Astrocyte (in vitro differentiated cells and primary cell): ENCODE results near the gene JMJD4. TPM values are rescaled to one million over a fixed set of nuclear protein-coding genes. Genes with fewer than 3 reads are reported as not detected.

Experiments
- DNase-seq: peaks from one replicate; pipeline ENCODE4 v3.0.0-alpha.2; 2010; ENCODE audit warnings: low read depth
- FAIRE-seq: peaks from 2 replicates; lab custom pipeline; 2011; peaks lifted over from hg19 to GRCh38; lab: Jason Lieb, UNC
- H2AFZ ChIP-seq: 2 replicates; pipeline ENCODE4 v1.6.0; 2012; ENCODE audit warnings: low read depth, low read length, inconsistent platforms
- H3K27ac ChIP-seq: 2 replicates; pipeline ENCODE4 v1.5.1; 2011; ENCODE audit warnings: low read depth, low read length, inconsistent platforms
- H3K27me3 ChIP-seq: 2 replicates; pipeline ENCODE4 v1.6.0; 2011; ENCODE audit warnings: low read length, inconsistent platforms; ENCODE audit not compliant: insufficient read depth
- H3K36me3 ChIP-seq: 2 replicates; pipeline ENCODE4 v1.5.1; 2011; ENCODE audit warnings: low read length, inconsistent platforms; ENCODE audit not compliant: insufficient read depth
- H3K4me1 ChIP-seq: 2 replicates; pipeline ENCODE4 v1.5.1; 2011; ENCODE audit warnings: low read length, inconsistent platforms; ENCODE audit not compliant: insufficient read depth
- H3K4me2 ChIP-seq: 2 replicates; pipeline ENCODE4 v1.6.0; 2012; ENCODE audit warnings: low read length, inconsistent platforms
- H3K4me3 ChIP-seq: 2 replicates; pipeline ENCODE4 v1.5.1; 2011; ENCODE audit warnings: low read depth, mild to moderate bottlenecking, low read length, inconsistent platforms; ENCODE audit not compliant: insufficient read depth
- H3K79me2 ChIP-seq: 2 replicates; pipeline ENCODE4 v1.6.0; 2012; ENCODE audit warnings: mild to moderate bottlenecking, low read length, inconsistent platforms; ENCODE audit not compliant: insufficient read depth
- H3K9ac ChIP-seq: 2 replicates; pipeline ENCODE4 v1.6.0; 2012; ENCODE audit warnings: mild to moderate bottlenecking, low read length, inconsistent platforms
- H3K9me3 ChIP-seq: 2 replicates; pipeline ENCODE4 v1.5.1; 2012; ENCODE audit warnings: low read depth, mild to moderate bottlenecking, low read length, inconsistent platforms; ENCODE audit not compliant: insufficient read depth
- H4K20me1 ChIP-seq: 2 replicates; pipeline ENCODE4 v1.6.0; 2012; ENCODE audit warnings: low read length, inconsistent platforms; ENCODE audit not compliant: insufficient read depth
- H3K27ac Mint-ChIP-seq: one replicate; pipeline ENCODE4 v1.8.0; 2021; ENCODE audit warnings: mild to moderate bottlenecking, mixed read lengths; ENCODE audit not compliant: unreplicated experiment
- H3K27me3 Mint-ChIP-seq: one replicate; pipeline ENCODE4 v1.8.0; 2021; ENCODE audit warnings: low read depth, mixed read lengths; ENCODE audit not compliant: unreplicated experiment
- H3K36me3 Mint-ChIP-seq: one replicate; pipeline ENCODE4 v1.8.0; 2021; ENCODE audit warnings: low read depth, mixed read lengths; ENCODE audit not compliant: unreplicated experiment
- H3K4me1 Mint-ChIP-seq: one replicate; pipeline ENCODE4 v1.8.0; 2021; ENCODE audit warnings: low read depth, mixed read lengths; ENCODE audit not compliant: unreplicated experiment
- H3K4me3 Mint-ChIP-seq: one replicate; pipeline ENCODE4 v1.8.0; 2021; ENCODE audit warnings: mild to moderate bottlenecking, moderate library complexity, mixed read lengths; ENCODE audit not compliant: unreplicated experiment
- H3K9me3 Mint-ChIP-seq: one replicate; pipeline ENCODE4 v1.8.0; 2021; ENCODE audit warnings: mild to moderate bottlenecking, mixed read lengths; ENCODE audit not compliant: unreplicated experiment
- EZH2 ChIP-seq: IDR thresholded peaks from 2 replicates; pipeline ENCODE4 v1.6.1; 2012; ENCODE audit warnings: mild to moderate bottlenecking, low read length, inconsistent platforms; ENCODE audit not compliant: insufficient read depth
- total RNA-seq: library from RNA; stranded (reverse); gene quantifications from 2 replicates; pipeline ENCODE4 v1.2.1, GENCODE V29; 2021
- TF ChIP-seq, protein P1 (sequence below): IDR thresholded peaks from 2 replicates; pipeline ENCODE4 v1.5.1; 2011; ENCODE audit warnings: low read depth, mild to moderate bottlenecking, inconsistent platforms, low read length, moderate library complexity; ENCODE audit not compliant: insufficient read depth

The JMJD4 gene
- total RNA-seq, 1 donor from 2014 or later, result 17.5 TPM

- no peaks in the 10 kb centered on the region for H3K79me2 ChIP-seq
- H3K4me1 Mint-ChIP-seq, result peaks cover 24% of the 10 kb centered on the region
These were observed 40.7 kb upstream of the JMJD4 start for GRCh38 chr1:227775841-227776240.

GRCh38 chr1:227774821-227775661 is 39.9 kb upstream of the JMJD4 start:
- H3K27ac ChIP-seq, result peak overlapping the region; percentile 89

More at GRCh38 chr1:227775841-227776240, 40.7 kb upstream of the JMJD4 start:
- H3K27me3 Mint-ChIP-seq, result no peaks in the 10 kb centered on the region
- H3K4me1 ChIP-seq, result peaks cover 55% of the 10 kb centered on the region
- peaks cover 5% of the 10 kb centered on the region for H3K36me3 ChIP-seq
- H3K27ac ChIP-seq, result peak overlapping the region; percentile 89
- peaks cover 9% of the 10 kb centered on the region for H3K36me3 Mint-ChIP-seq
- no peaks in the 10 kb centered on the region for H4K20me1 ChIP-seq
- H3K27ac Mint-ChIP-seq, result peak overlapping the region; percentile 90
- peak overlapping the region; percentile 60 for H3K4me2 ChIP-seq
- H3K9ac ChIP-seq, result peak overlapping the region; percentile 66
- TF ChIP-seq EZH2, result no peak
- TF ChIP-seq, protein P1, sequence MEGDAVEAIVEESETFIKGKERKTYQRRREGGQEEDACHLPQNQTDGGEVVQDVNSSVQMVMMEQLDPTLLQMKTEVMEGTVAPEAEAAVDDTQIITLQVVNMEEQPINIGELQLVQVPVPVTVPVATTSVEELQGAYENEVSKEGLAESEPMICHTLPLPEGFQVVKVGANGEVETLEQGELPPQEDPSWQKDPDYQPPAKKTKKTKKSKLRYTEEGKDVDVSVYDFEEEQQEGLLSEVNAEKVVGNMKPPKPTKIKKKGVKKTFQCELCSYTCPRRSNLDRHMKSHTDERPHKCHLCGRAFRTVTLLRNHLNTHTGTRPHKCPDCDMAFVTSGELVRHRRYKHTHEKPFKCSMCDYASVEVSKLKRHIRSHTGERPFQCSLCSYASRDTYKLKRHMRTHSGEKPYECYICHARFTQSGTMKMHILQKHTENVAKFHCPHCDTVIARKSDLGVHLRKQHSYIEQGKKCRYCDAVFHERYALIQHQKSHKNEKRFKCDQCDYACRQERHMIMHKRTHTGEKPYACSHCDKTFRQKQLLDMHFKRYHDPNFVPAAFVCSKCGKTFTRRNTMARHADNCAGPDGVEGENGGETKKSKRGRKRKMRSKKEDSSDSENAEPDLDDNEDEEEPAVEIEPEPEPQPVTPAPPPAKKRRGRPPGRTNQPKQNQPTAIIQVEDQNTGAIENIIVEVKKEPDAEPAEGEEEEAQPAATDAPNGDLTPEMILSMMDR, result no peak
- H3K4me3 Mint-ChIP-seq, result peak overlapping the region; percentile 52
- DNase-seq, result peak; percentile 59
- H3K9me3 Mint-ChIP-seq, result no peaks in the 10 kb centered on the region
- no peak overlapping the region for H3K4me3 ChIP-seq
- no peaks in the 10 kb centered on the region for H3K9me3 ChIP-seq
- H2AFZ ChIP-seq, result peak overlapping the region; percentile 4
- H3K27me3 ChIP-seq, result no peaks in the 10 kb centered on the region
- FAIRE-seq, result no peak

More at GRCh38 chr1:227774821-227775661, 39.9 kb upstream of the JMJD4 start:
- H3K4me3 Mint-ChIP-seq, result no peak overlapping the region
- H2AFZ ChIP-seq, result peak overlapping the region; percentile 43
- peaks cover 24% of the 10 kb centered on the region for H3K4me1 Mint-ChIP-seq
- TF ChIP-seq, protein P1, result no peak
- TF ChIP-seq EZH2, result no peak
- H3K27ac Mint-ChIP-seq, result peak overlapping the region; percentile 53
- H3K79me2 ChIP-seq, result no peaks in the 10 kb centered on the region
- DNase-seq (peak; percentile 83), FAIRE-seq (peak; percentile 84)
- H3K9ac ChIP-seq, result peak overlapping the region; percentile 66
- H3K4me2 ChIP-seq, result peak overlapping the region; percentile 60
- H3K4me1 ChIP-seq, result peaks cover 55% of the 10 kb centered on the region
- no peaks in the 10 kb centered on the region for H3K27me3 Mint-ChIP-seq
- H3K4me3 ChIP-seq, result no peak overlapping the region
- no peaks in the 10 kb centered on the region for H3K9me3 Mint-ChIP-seq
- H3K9me3 ChIP-seq, result no peaks in the 10 kb centered on the region
- H3K36me3 Mint-ChIP-seq, result peaks cover 11% of the 10 kb centered on the region
- no peaks in the 10 kb centered on the region for H3K27me3 ChIP-seq
- peaks cover 5% of the 10 kb centered on the region for H3K36me3 ChIP-seq
- H4K20me1 ChIP-seq, result no peaks in the 10 kb centered on the region
